WERI-Rb-1 (cell line): Measurements from ENCODE around the gene DPT.

ENCODE experiments used
- DNase-seq: peaks from one replicate; pipeline ENCODE4 v3.0.0-alpha.2; 2020
- H3K27ac ChIP-seq: fragments of 250-450 bp; sonication (Bioruptor Pico); 2 replicates; pipeline ENCODE4 v1.5.1; 2020; ENCODE audit warnings: mild to moderate bottlenecking, moderate library complexity
- H3K27me3 ChIP-seq: fragments of 250-450 bp; sonication (Bioruptor Pico); 2 replicates; pipeline ENCODE4 v1.5.1; 2021; ENCODE audit warnings: mild to moderate bottlenecking, low read depth, moderate library complexity; ENCODE audit not compliant: insufficient read depth, severe bottlenecking
- H3K36me3 ChIP-seq: fragments of 250-450 bp; sonication (Bioruptor Pico); 2 replicates; pipeline ENCODE4 v1.5.1; 2020; ENCODE audit warnings: mild to moderate bottlenecking, moderate library complexity
- H3K4me3 ChIP-seq: 2 replicates; pipeline ENCODE4 v1.5.1; 2011; ENCODE audit warnings: low read depth, mild to moderate bottlenecking, control low read depth, low read length
- H3K9me3 ChIP-seq: fragments of 250-450 bp; sonication (Bioruptor Pico); 2 replicates; pipeline ENCODE4 v1.5.1; 2021; ENCODE audit warnings: mild to moderate bottlenecking, moderate library complexity; ENCODE audit not compliant: severe bottlenecking
- CTCF ChIP-seq: IDR thresholded peaks from 2 replicates; pipeline ENCODE4 v1.5.1; 2011; ENCODE audit warnings: low read depth, mild to moderate bottlenecking, control low read depth, inconsistent platforms, low read length

Gene DPT

GRCh38 chr1:168676029-168676812 is 52.8 kb downstream of the DPT start:
- Histone ChIP-seq H3K9me3 (no peaks in the 10 kb centered on the region), H3K36me3 (no peaks in the 10 kb centered on the region), H3K4me3 (no peak overlapping the region), H3K27ac (no peak overlapping the region), H3K27me3 (no peaks in the 10 kb centered on the region)
- TF ChIP-seq CTCF, result no peak
- no peak for DNase-seq

- H3K36me3 ChIP-seq, result no peaks in the 10 kb centered on the region
- H3K27ac ChIP-seq, result no peak overlapping the region
- no peaks in the 10 kb centered on the region for H3K27me3 ChIP-seq
- H3K4me3 ChIP-seq, result no peak overlapping the region
- no peak for DNase-seq
- H3K9me3 ChIP-seq, result no peaks in the 10 kb centered on the region
- TF ChIP-seq CTCF, result no peak
These were observed 54.9 kb downstream of the DPT start for GRCh38 chr1:168673974-168674683.

GRCh38 chr1:168672278-168672677 is 56.7 kb downstream of the DPT start:
- Histone ChIP-seq H3K27ac (no peak overlapping the region), H3K36me3 (no peaks in the 10 kb centered on the region), H3K9me3 (no peaks in the 10 kb centered on the region), H3K27me3 (no peaks in the 10 kb centered on the region), H3K4me3 (no peak overlapping the region)
- TF ChIP-seq CTCF, result no peak
- DNase-seq, result no peak

- no peak for DNase-seq
- Histone ChIP-seq H3K27me3 (no peaks in the 10 kb centered on the region), H3K27ac (no peak overlapping the region), H3K4me3 (no peak overlapping the region), H3K36me3 (no peaks in the 10 kb centered on the region), H3K9me3 (no peaks in the 10 kb centered on the region)
- TF ChIP-seq CTCF, result no peak
These were observed 57.2 kb downstream of the DPT start for GRCh38 chr1:168671782-168672181.

- H3K4me3 ChIP-seq, result no peak overlapping the region
- H3K27ac ChIP-seq, result no peak overlapping the region
- H3K36me3 ChIP-seq, result no peaks in the 10 kb centered on the region
- no peak for TF ChIP-seq CTCF
- no peaks in the 10 kb centered on the region for H3K9me3 ChIP-seq
- no peak for DNase-seq
- H3K27me3 ChIP-seq, result no peaks in the 10 kb centered on the region
These were observed 63.0 kb downstream of the DPT start for GRCh38 chr1:168665975-168666374.
